Pulmonary artery endothelial cell (primary cell): ENCODE data around the gene ATRAID. TPM values are rescaled to one million over a fixed set of nuclear protein-coding genes. Genes with fewer than 3 reads are reported as not detected.
A peak's percentile ranks its signal among the peaks of the same experiment; 100 is the strongest.

Source experiments
- DNase-seq: peaks from one replicate; pipeline ENCODE4 v3.0.0-alpha.2; 2011; ENCODE audit warnings: low read depth, low spot score
- total RNA-seq: library from RNA; depleted of rRNA; stranded (reverse); fragments of >200 nt; gene quantifications from 2 replicates; pipeline ENCODE4 v1.2.3, GENCODE V29; 2014

Gene ATRAID
- total RNA-seq, 1 donor from 2014 or later = 127 TPM

DNA sequence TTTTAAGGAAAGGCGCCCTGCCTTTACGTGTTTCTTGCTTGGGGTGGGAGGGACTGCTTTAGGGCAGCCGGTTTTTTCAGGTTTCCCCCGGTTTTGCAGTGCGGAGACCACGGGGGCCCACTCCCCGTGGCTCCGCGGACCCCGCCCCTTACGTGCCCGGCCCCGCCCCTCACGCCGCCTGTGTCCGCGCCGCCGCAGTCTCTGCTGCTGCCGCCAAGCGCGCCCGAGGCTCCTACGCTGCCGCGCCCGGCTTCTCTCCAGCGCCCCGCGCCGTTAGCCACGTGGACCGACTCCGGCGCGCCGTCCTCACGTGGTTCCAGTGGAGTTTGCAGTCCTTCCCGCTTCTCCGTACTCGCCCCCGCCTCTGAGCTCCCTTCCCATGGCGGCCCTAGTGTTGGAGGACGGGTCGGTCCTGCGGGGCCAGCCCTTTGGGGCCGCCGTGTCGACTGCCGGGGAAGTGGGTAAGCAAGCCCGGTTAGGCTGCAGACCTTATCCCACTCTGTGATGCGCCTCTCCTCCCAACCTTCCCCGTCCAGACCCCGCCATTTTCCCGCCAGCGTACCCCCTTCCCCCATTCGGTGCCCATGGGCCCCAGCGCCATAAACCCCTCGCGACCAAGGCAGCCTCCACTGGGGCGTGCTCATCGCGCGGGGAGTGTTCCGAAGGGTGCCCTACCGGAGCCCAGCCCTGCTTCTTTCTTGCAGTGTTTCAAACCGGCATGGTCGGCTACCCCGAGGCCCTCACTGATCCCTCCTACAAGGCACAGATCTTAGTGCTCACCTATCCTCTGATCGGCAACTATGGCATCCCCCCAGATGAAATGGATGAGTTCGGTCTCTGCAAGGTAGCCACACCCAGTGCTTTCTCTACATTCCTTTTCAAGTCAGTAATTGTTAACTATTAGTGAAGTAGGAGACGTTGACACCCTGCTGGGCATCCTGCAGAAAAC is 5.6 kb downstream of the ATRAID start, which contains the start of gene CAD:
CAD (plus strand) TSS at position 197 of the 949 bp plus-strand sequence; CDS start at position 380, 183 bp downstream.
- DNase-seq = peak; percentile 49

GRCh38 chr2:27218614-27219013 is 6.8 kb downstream of the ATRAID start:
- no peak for DNase-seq

DNA sequence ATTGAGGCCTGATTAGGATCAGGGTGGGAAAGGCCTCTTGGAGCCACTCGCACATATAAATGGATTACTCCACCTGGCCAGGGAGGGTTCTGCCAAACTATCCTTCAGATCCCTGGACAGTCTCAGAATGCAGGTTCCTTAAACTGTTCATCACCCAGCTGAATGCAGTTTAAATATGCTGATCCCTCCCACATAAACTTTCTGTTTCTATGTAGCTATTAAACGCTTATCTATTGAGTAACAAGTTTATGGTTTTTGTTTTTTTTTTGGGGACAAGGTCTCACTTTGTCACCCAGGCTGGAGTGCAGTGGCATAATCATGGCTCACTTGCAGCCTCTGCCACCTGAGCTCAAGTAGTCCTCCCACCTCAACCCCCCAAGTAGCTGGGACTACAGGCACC is 7.2 kb downstream of the ATRAID start:
- no peak for DNase-seq

- no peak for DNase-seq
Measured at GRCh38 chr2:27220091-27220490, 8.2 kb downstream of the ATRAID start.

GRCh38 chr2:27221166-27221565 is 9.3 kb downstream of the ATRAID start:
- DNase-seq = no peak

DNA sequence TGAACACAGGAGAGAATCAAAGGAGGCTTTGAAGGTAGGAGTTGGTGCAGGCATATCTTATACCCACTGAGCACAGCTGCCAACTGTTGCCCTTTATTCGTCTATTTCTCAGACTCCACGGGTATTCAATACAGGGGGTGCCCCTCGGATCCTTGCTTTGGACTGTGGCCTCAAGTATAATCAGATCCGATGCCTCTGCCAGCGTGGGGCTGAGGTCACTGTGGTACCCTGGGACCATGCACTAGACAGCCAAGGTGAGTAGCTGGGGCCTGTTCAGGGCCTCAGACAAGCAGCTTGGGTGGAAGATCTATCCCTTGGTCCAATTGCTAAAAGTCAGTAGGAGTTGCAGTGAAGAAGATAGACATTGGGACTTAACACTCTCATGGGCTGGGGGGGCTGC is 10.6 kb downstream of the ATRAID start:
- no peak for DNase-seq

DNA sequence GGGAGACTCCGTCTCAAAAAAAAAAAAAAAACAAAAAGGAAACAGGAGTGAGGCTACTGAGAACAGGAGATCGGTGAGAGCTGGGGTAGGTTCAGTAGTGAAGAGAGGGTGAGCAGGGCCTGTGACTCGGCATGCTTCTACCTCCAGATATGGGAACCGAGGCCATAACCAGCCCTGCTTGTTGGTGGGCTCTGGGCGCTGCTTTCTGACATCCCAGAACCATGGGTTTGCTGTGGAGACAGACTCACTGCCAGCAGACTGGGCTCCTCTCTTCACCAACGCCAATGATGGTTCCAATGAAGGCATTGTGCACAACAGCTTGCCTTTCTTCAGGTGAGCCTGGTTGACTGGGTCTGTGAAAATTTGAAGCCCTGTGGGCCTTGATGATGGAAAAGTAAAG is 11.6 kb downstream of the ATRAID start:
- DNase-seq = no peak

GRCh38 chr2:27225526-27225925 is 13.7 kb downstream of the ATRAID start:
- DNase-seq = no peak

DNA sequence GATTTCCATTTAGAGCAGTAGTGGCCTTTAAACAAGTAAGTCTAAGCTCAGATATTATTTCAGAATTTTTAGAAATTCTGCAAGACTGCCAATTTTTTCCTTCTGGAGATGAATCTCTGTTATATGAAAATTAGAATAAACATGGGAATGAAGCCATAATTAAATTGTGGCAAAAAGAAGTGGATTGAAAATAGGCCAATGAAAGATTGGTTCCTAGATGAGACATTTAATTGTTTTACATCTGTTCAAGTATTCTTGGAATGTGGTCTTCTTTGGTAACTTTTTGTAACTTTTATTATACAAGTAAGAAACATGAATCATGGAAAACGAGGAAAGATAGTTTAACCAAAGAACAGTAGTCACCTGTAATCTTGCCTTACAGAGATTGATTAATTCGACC is 15.7 kb downstream of the ATRAID start:
- no peak for DNase-seq

GRCh38 chr2:27231921-27232320 is 20.1 kb downstream of the ATRAID start:
- DNase-seq = no peak

DNA sequence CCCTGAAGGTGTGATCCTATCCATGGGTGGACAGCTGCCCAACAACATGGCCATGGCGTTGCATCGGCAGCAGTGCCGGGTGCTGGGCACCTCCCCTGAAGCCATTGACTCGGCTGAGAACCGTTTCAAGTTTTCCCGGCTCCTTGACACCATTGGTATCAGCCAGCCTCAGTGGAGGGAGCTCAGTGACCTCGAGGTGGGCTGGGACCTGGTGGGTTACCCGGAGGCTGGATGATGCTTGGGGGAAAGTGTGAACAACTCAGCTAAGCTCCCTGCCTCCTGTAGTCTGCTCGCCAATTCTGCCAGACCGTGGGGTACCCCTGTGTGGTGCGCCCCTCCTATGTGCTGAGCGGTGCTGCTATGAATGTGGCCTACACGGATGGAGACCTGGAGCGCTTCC is 21.5 kb downstream of the ATRAID start:
- no peak for DNase-seq

- DNase-seq = no peak
Measured at GRCh38 chr2:27236136-27236535, 24.3 kb downstream of the ATRAID start.

DNA sequence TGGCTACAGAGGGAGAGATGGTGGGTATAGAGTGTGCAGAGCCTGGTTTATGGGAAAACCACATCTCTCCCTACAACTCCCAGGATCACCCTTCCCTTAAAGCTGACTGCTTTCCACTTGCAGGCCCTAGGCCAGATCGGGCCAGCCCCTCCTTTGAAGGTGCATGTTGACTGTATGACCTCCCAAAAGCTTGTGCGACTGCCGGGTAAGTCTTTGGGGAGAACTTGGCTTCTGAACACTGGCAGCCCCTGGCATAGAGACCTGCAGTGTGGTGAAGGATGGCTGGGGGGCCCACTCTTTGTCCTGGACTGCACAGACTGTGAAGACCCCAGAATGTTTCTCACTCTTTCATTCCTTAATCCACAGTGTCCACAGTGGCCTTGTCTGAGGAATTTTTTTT is 24.8 kb downstream of the ATRAID start:
- DNase-seq = no peak

DNA sequence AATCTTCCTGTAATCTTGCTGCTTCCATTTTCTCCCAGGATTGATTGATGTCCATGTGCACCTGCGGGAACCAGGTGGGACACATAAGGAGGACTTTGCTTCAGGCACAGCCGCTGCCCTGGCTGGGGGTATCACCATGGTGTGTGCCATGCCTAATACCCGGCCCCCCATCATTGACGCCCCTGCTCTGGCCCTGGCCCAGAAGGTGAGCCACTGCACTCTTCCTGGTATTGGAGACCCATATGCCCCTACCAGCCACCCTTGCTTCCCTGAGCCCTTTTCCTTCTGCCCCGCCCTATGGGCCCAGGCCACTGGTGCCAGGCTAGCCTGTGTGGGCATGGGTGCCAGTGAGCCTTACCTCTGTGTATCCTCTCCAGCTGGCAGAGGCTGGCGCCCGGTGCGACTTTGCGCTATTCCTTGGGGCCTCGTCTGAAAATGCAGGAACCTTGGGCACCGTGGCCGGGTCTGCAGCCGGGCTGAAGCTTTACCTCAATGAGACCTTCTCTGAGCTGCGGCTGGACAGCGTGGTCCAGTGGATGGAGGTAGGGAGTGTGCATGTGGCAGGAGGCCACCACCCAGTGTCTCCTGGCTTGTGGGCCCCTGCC is 25.6 kb downstream of the ATRAID start:
- no peak for DNase-seq

GRCh38 chr2:27238976-27239375 is 27.1 kb downstream of the ATRAID start:
- DNase-seq = no peak

DNA sequence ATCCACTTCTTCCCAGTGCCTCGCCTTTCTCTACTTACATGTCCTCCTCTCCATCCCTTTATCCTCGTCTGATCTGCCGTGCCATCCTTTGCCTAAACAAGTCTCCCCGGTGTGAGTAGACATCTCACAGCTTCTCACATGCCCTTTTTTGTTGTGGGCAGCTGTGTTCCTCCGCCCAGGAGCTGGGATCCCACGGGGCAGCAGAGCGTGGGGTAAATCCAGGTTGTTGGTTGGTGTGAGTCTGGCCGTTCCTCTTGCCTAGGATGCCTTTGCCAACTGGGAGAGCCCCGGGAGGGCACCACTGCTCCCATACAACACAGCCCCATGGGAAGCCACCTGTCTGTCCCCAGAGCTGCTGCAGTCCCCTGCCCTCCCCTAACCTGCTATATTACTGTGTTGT is 28.6 kb downstream of the ATRAID start:
- DNase-seq = no peak

GRCh38 chr2:27241761-27242613 is 30.1 kb downstream of the ATRAID start:
- DNase-seq = no peak

DNA sequence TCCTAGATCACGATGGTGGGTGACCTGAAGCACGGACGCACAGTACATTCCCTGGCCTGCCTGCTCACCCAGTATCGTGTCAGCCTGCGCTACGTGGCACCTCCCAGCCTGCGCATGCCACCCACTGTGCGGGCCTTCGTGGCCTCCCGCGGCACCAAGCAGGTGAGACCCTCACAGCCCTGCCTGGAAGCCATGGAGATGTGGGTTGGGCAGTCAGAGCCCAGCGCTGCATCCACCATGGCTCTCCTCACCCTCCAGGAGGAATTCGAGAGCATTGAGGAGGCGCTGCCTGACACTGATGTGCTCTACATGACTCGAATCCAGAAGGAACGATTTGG is 30.7 kb downstream of the ATRAID start:
- no peak for DNase-seq

DNA sequence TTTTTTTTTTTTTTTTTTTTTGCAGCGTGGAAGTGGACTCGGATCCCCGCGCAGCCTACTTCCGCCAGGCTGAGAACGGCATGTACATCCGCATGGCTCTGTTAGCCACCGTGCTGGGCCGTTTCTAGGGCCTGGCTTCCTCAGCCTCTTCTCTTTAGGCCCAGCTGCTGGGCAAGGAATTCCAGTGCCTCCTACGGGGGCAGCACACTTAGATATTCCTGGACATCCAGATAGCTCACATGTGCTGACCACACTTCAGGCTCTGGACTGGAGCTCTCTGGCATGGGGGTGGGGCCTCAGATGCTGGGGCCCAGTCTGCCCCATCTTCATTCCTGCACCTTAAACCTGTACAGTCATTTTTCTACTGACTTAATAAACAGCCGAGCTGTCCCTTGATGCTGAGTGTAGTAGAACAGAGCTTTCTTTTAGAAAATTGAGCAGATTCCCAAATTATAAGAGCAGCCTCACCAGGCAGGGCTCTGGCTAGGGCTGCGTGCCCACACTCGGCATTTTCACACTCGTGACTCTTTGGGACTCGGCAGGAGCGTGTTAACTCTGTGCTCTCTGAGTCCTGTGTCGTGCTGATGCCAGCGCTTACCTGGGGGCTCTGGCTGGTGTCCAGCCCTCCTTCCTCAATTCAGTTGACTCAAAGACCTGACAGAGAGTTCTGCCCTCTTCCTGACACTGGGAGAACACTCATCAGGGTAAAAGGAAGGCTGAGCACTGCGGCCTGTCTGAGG is 31.7 kb downstream of the ATRAID start:
- no peak for DNase-seq

GRCh38 chr2:27245116-27245515 is 33.3 kb downstream of the ATRAID start:
- DNase-seq = no peak

GRCh38 chr2:27245626-27246025 is 33.8 kb downstream of the ATRAID start:
- DNase-seq = no peak
